Panc1 (cell line): Measurements from ENCODE around the gene LHFPL2. TPM values are rescaled to one million over a fixed set of nuclear protein-coding genes. Genes with fewer than 3 reads are reported as not detected.

Experiments
- ATAC-seq: fragments of 200-7000 bp; cut with Tn5 transposase; 2 replicates; pipeline ENCODE4 v1.9.1; 2020; ENCODE audit warnings: mild to moderate bottlenecking, moderate library complexity
- BruUV-seq: library from RNA; stranded (reverse); fragments of 400-500 nt; replicated peaks from 2 replicates; lab custom pipeline; 2021; lab: Mats Ljungman, UMichigan
- CTCF ChIA-PET: fragments of 300-600 bp; sonication (Branson Sonifier 250); formaldehyde crosslinking; loops from one replicate; lab custom pipeline; 2022; ENCODE audit warnings: antibody characterized with exemption; lab: Charles Lee
- POLR2A ChIA-PET: fragments of 300-600 bp; sonication (Branson Sonifier 250); formaldehyde crosslinking; loops from one replicate; lab custom pipeline; 2022; ENCODE audit warnings: antibody characterized with exemption; lab: Charles Lee
- DNase-seq: peaks from one replicate; pipeline ENCODE4 v3.0.0-alpha.2; 2010; ENCODE audit warnings: low read depth, low spot score
- H3K27ac ChIP-seq: 2 replicates; pipeline ENCODE4 v1.5.1; 2011; ENCODE audit warnings: mild to moderate bottlenecking, low read length, inconsistent platforms
- H3K27me3 ChIP-seq: fragments of 200-500 bp; sonication (Bioruptor generic); 2 replicates; pipeline ENCODE4 v1.6.0; 2014; ENCODE audit warnings: low read length, inconsistent platforms; ENCODE audit not compliant: control insufficient read depth, insufficient read depth
- H3K36me3 ChIP-seq: fragments of 200-500 bp; sonication (Bioruptor generic); 2 replicates; pipeline ENCODE4 v1.5.1; 2014; ENCODE audit warnings: inconsistent platforms, mild to moderate bottlenecking, low read length, moderate library complexity; ENCODE audit not compliant: control insufficient read depth, insufficient read depth
- H3K4me1 ChIP-seq: 2 replicates; pipeline ENCODE4 v1.5.1; 2011; ENCODE audit warnings: inconsistent platforms, mild to moderate bottlenecking, low read length, moderate library complexity; ENCODE audit not compliant: control insufficient read depth, insufficient read depth
- H3K4me3 ChIP-seq, 2 experiments: 2 replicates each; pipeline ENCODE4 v1.5.1; 2011 to 2012; ENCODE audit warnings: low read depth in 2 of 2, low read length in 2 of 2, mild to moderate bottlenecking in 2 of 2, inconsistent platforms in 1 of 2, moderate library complexity in 1 of 2
- H3K9me3 ChIP-seq: fragments of 200-500 bp; sonication (Bioruptor generic); 2 replicates; pipeline ENCODE4 v1.5.1; 2014; ENCODE audit warnings: low read depth, mild to moderate bottlenecking, inconsistent platforms, low read length, moderate library complexity; ENCODE audit not compliant: control insufficient read depth, insufficient read depth
- POLR2AphosphoS5 ChIP-seq: IDR thresholded peaks from 2 replicates; pipeline ENCODE4 v1.6.1; 2012; ENCODE audit warnings: mild to moderate bottlenecking, low read depth, low read length, moderate library complexity
- SIN3A ChIP-seq: IDR thresholded peaks from 2 replicates; pipeline ENCODE4 v1.6.1; 2012; ENCODE audit warnings: low read depth, mild to moderate bottlenecking, low read length, moderate library complexity, borderline replicate concordance; ENCODE audit not compliant: insufficient read depth
- TCF7L2 ChIP-seq: IDR thresholded peaks from 2 replicates; pipeline ENCODE4 v1.6.1; 2011; ENCODE audit warnings: mild to moderate bottlenecking, low read depth, low read length, inconsistent platforms
- in situ Hi-C: cut with HindIII; loops from 2 replicates; pipeline ENCODE4 v1.10.0; 2016; ENCODE audit warnings: low sequenced_read_pairs, low pct_unique_long_range_greater_than_20kb
- intact Hi-C: fragments of 100-400 bp; cut with micrococcal nuclease; formaldehyde crosslinking; loops from one replicate; pipeline ENCODE4 v1.10.0; 2022; ENCODE audit not compliant: unreplicated experiment
- total RNA-seq: library from RNA; stranded (reverse); gene quantifications from one replicate; pipeline ENCODE4 v1.2.1, GENCODE V29; 2021; ENCODE audit not compliant: unreplicated experiment
- TF ChIP-seq, protein P1 (sequence below): fragments of 450-650 bp; IDR thresholded peaks from 2 replicates; pipeline ENCODE4 v1.5.1; 2017; ENCODE audit warnings: mild to moderate bottlenecking
- TF ChIP-seq, protein P2 (sequence below), 2 experiments: IDR thresholded peaks; 2 replicates each; pipeline ENCODE4 v1.6.1; 2011 to 2012; ENCODE audit warnings: low read depth in 2 of 2, control low read depth in 1 of 2, low read length in 1 of 2, mild to moderate bottlenecking in 1 of 2, moderate library complexity in 1 of 2; ENCODE audit not compliant: insufficient read depth in 1 of 2

Gene LHFPL2
- total RNA-seq, 1 experiment from 2014 or later, result 25.8 TPM

DNA sequence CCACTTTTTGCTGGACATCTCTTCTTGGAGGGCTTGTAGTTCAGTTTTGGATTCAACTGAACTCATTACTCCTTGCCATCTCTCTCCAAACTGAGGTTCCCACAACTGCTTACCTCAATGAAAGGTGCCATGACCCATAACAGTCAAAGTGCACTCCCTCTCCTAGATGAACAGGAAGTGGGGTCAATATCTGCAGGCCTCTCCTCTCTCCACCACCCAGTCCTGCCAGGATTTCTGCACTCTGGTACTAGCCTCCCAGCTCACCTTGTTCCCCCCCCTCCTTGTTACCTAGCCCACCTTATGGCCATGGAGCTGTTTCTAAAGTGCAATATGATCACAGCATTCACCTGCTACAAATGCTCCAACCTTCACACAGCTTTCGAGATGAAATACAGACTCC lies 5.9 kb downstream of the LHFPL2 start:
- ATAC-seq (no peak), DNase-seq (no peak)
- intact Hi-C loops, result no loop called here
- no peak overlapping the region for H3K27ac ChIP-seq
- H3K27me3 ChIP-seq, result no peaks in the 10 kb centered on the region
- ChIA-PET POLR2A (no interaction called here), CTCF (no interaction called here)
- no peak overlapping the region for H3K4me3 ChIP-seq
- H3K9me3 ChIP-seq, result no peaks in the 10 kb centered on the region
- peaks cover 45% of the 10 kb centered on the region for H3K4me1 ChIP-seq
- TF ChIP-seq, protein P1, sequence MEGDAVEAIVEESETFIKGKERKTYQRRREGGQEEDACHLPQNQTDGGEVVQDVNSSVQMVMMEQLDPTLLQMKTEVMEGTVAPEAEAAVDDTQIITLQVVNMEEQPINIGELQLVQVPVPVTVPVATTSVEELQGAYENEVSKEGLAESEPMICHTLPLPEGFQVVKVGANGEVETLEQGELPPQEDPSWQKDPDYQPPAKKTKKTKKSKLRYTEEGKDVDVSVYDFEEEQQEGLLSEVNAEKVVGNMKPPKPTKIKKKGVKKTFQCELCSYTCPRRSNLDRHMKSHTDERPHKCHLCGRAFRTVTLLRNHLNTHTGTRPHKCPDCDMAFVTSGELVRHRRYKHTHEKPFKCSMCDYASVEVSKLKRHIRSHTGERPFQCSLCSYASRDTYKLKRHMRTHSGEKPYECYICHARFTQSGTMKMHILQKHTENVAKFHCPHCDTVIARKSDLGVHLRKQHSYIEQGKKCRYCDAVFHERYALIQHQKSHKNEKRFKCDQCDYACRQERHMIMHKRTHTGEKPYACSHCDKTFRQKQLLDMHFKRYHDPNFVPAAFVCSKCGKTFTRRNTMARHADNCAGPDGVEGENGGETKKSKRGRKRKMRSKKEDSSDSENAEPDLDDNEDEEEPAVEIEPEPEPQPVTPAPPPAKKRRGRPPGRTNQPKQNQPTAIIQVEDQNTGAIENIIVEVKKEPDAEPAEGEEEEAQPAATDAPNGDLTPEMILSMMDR, result no peak
- TF ChIP-seq TCF7L2 (no peak), POLR2AphosphoS5 (no peak), SIN3A (no peak)
- TF ChIP-seq, protein P2, sequence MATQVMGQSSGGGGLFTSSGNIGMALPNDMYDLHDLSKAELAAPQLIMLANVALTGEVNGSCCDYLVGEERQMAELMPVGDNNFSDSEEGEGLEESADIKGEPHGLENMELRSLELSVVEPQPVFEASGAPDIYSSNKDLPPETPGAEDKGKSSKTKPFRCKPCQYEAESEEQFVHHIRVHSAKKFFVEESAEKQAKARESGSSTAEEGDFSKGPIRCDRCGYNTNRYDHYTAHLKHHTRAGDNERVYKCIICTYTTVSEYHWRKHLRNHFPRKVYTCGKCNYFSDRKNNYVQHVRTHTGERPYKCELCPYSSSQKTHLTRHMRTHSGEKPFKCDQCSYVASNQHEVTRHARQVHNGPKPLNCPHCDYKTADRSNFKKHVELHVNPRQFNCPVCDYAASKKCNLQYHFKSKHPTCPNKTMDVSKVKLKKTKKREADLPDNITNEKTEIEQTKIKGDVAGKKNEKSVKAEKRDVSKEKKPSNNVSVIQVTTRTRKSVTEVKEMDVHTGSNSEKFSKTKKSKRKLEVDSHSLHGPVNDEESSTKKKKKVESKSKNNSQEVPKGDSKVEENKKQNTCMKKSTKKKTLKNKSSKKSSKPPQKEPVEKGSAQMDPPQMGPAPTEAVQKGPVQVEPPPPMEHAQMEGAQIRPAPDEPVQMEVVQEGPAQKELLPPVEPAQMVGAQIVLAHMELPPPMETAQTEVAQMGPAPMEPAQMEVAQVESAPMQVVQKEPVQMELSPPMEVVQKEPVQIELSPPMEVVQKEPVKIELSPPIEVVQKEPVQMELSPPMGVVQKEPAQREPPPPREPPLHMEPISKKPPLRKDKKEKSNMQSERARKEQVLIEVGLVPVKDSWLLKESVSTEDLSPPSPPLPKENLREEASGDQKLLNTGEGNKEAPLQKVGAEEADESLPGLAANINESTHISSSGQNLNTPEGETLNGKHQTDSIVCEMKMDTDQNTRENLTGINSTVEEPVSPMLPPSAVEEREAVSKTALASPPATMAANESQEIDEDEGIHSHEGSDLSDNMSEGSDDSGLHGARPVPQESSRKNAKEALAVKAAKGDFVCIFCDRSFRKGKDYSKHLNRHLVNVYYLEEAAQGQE (IDR thresholded peaks at IDR 0.05; ENCODE audit: insufficient read depth in 1 of 2, low read depth in 2 of 2, low read length in 1 of 2), result no peak
- no TSS peak for BruUV-seq
- no peaks in the 10 kb centered on the region for H3K36me3 ChIP-seq
- in situ Hi-C loops, result no loop called here

DNA sequence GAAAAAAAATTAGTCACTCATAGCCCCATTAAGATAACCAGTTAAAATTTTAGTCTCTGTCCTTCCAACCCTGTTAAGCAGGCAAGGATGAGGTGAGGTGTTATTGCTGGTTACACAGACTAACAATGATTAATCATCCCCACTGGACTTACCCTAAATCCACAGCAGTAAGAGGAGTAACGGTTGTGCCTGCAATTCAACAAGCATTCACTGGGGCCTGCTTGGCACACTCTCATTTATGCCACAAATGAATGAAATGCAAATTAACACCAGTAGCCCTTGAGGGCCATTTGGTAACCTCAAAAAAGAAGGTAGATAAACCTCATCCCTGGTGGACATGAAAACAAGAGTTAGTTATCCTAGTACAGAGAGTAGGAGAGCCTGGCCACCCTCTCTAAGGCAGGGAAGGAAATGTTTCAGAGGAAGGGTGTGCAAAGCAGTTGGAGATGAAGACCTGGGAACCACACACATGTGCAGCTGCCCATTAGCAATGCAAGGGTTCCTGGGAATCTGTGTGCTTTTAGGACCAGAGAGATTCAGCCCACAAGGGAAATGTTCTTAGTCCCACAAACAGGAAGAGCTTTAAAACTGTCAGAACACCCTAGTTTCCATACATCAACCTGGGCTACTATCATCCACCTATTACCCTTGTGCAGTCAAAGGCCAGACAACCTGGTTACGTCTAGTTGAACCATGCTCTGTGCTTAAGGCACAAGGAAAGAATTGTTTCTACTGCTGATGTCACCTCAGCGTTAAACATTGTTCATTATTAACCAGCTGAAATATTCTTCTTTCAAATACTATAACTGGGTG lies 7.7 kb downstream of the LHFPL2 start:
- TF ChIP-seq TCF7L2, result no peak
- TF ChIP-seq, protein P2 (IDR thresholded peaks at IDR 0.05; ENCODE audit: insufficient read depth in 1 of 2, low read depth in 2 of 2, low read length in 1 of 2), result no peak
- TF ChIP-seq POLR2AphosphoS5, result no peak
- TF ChIP-seq, protein P1, result no peak
- TF ChIP-seq SIN3A, result no peak
- Histone ChIP-seq H3K9me3 (no peaks in the 10 kb centered on the region), H3K27ac (peak overlapping the region; percentile 40; the same call in 1 of the 2 replicates), H3K36me3 (no peaks in the 10 kb centered on the region), H3K4me1 (peaks cover 46% of the 10 kb centered on the region), H3K27me3 (no peaks in the 10 kb centered on the region), H3K4me3 (no peak overlapping the region)
- ChIA-PET CTCF (no interaction called here), POLR2A (interaction anchor here (0.5 kb wide), 1 partner anchor 78 kb away, joined by 3 read pairs; no protein-coding TSS in a partner anchor)
- BruUV-seq, result no TSS peak
- intact Hi-C loops (no loop called here), in situ Hi-C loops (no loop called here)
- ATAC-seq, result peak; percentile 54
- DNase-seq, result no peak
